GM21786 (cell line): ENCODE measurements around the gene NUDT4B.
A peak's percentile ranks its signal among the peaks of the same experiment; 100 is the strongest.
"Not testable (repeated sequence)": the region's sequence is repeated elsewhere in the genome, so short reads cannot be mapped to it uniquely, and the experiment has no call there.

ENCODE experiments used
- ATAC-seq: cut with Tn5 transposase; IDR thresholded peaks from one replicate; pipeline ENCODE4 v1.9.1; 2021; ENCODE audit not compliant: unreplicated experiment

NUDT4B gene

GRCh38 chr1:148735538-148735937 is 13.0 kb upstream of the NUDT4B start:
- not testable (repeated sequence) for ATAC-seq

- not testable (repeated sequence) for ATAC-seq
Measured at GRCh38 chr1:148738667-148739066, 9.9 kb upstream of the NUDT4B start.

GRCh38 chr1:148743200-148743599 is 5.4 kb upstream of the NUDT4B start:
- not testable (repeated sequence) for ATAC-seq

- peak; percentile 46 for ATAC-seq
Measured at GRCh38 chr1:148743726-148744720, 4.6 kb upstream of the NUDT4B start.

- ATAC-seq = peak; percentile 89
Measured at GRCh38 chr1:148749335-148749681, 734 bp downstream of the NUDT4B start.

- not testable (repeated sequence) for ATAC-seq
Measured at GRCh38 chr1:148756231-148756630, 7.7 kb downstream of the NUDT4B start.

GRCh38 chr1:148757446-148757845 is 8.9 kb downstream of the NUDT4B start:
- not testable (repeated sequence) for ATAC-seq

- peak; percentile 96 for ATAC-seq
Measured at GRCh38 chr1:148758412-148758811, 9.8 kb downstream of the NUDT4B start.

- not testable (repeated sequence) for ATAC-seq
Measured at GRCh38 chr1:148758925-148759324, 10.4 kb downstream of the NUDT4B start.

GRCh38 chr1:148759749-148760148 is 11.2 kb downstream of the NUDT4B start:
- ATAC-seq = not testable (repeated sequence)

- not testable (repeated sequence) for ATAC-seq
Measured at GRCh38 chr1:148760206-148760605, 11.6 kb downstream of the NUDT4B start.

- ATAC-seq = not testable (repeated sequence)
Measured at GRCh38 chr1:148761360-148761759, 12.8 kb downstream of the NUDT4B start.

GRCh38 chr1:148765238-148766019 is 16.9 kb downstream of the NUDT4B start:
- ATAC-seq = not testable (repeated sequence)

GRCh38 chr1:148768541-148768940 is 20.0 kb downstream of the NUDT4B start:
- not testable (repeated sequence) for ATAC-seq

GRCh38 chr1:148769495-148769894 is 20.9 kb downstream of the NUDT4B start:
- ATAC-seq = not testable (repeated sequence)

GRCh38 chr1:148773690-148774089 is 25.1 kb downstream of the NUDT4B start:
- not testable (repeated sequence) for ATAC-seq

- ATAC-seq = not testable (repeated sequence)
Measured at GRCh38 chr1:148774102-148774501, 25.5 kb downstream of the NUDT4B start.

GRCh38 chr1:148775263-148775662 is 26.7 kb downstream of the NUDT4B start:
- ATAC-seq = not testable (repeated sequence)

- not testable (repeated sequence) for ATAC-seq
Measured at GRCh38 chr1:148777649-148778048, 29.1 kb downstream of the NUDT4B start.

- ATAC-seq = not testable (repeated sequence)
Measured at GRCh38 chr1:148780404-148780803, 31.8 kb downstream of the NUDT4B start.

- not testable (repeated sequence) for ATAC-seq
Measured at GRCh38 chr1:148791543-148792099, 43.0 kb downstream of the NUDT4B start.
